Measurements from ENCODE around the gene CAMK1D.
"Not testable (repeated sequence)": the region's sequence is repeated elsewhere in the genome, so short reads cannot be mapped to it uniquely, and the experiment has no call there.

Gene CAMK1D

DNA sequence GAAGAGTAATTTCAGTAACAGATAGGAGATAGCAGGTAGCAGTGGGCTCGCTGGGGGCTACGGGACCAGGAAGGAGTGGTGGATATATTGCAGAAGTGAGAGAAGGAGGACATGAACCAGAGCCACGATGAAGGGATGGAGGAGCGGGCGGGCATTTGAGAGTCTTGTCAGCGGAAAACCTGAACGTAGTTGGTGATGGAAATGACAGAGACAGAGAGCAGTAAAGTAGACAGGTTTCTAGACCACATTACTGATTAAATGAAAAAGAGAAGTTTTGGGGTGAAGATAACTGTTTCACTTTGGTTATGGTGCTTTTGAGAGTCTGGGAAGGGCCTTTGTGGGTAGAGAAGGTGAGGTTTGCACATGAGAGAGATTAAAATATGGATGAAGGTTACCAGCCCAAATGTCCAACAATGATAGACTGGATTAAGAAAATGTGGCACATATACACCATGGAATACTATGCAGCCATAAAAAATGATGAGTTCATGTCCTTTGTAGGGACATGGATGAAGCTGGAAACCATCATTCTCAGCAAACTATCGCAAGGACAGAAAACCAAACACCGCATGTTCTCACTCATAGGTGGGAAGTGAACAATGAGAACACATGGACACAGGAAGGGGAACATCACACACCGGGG lies 196.9 kb downstream of the CAMK1D start:
- DNase-seq (ENCODE audit: low read depth in 2 of 2, low spot score in 1 of 2): not testable (repeated sequence)

DNA sequence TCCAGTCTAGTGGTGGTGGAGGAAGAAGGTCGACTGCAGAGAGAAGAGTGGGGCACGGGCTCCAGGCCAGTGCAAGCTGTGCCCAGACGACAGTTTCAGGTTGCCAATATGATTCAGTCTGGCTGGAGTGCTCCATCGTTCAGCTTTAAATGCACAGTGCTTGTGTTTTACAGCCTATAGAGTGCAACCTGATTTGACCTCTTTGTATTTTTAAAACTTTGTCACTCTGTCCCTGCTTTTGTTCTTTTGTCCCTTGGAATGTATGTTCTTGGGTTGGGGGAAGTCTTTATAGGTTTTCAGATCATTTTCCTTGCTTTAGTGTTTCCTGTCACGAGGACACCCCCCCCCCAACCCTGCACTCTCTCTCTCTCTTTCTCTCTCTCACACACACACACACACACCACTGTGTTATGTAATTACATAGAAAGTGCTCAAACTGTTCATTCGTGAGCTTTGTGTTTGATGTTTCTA lies 198.0 kb downstream of the CAMK1D start:
- DNase-seq (ENCODE audit: low read depth in 2 of 2, low spot score in 1 of 2): no peak

DNA sequence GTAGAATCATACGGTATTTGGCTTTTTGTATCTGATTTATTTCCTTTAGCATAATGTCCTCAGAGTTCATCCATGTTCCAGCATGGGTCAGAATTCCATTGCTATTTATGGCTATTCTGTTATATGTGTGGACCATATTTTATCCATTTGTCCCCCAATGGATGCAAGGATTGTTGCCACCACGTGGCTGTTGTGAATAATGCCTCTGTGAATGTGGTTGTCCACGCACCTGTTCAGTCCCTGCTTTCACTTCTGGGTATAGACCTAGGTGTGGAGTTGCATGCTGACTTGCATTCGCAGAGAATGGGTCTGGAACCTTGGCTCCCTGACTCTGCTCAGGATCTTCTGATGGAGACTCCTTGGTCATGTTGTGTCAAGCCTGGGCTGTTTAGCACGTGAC lies 199.9 kb downstream of the CAMK1D start:
- DNase-seq (ENCODE audit: low read depth in 2 of 2, low spot score in 1 of 2): no peak

DNA sequence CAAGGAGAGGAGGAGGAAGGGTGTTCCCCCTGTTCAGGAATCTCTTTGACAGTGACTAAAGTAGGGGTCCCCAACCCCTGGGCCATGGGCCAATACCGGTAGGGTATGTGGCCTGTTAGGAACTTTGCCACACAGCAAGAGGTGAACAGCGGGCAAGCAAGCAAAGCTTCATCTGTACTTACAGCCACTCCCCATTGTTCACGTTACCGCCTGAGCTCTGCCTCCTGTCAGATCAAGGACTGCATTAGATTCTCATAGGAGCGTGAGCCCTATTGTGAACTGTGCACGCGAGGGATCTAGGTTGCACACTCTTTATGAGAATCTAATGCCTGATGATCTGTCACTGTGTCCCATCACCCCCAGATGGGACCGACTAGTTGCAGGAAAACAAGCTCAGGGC lies 201.6 kb downstream of the CAMK1D start:
- DNase-seq (ENCODE audit: low read depth in 2 of 2, low spot score in 1 of 2): no peak

DNA sequence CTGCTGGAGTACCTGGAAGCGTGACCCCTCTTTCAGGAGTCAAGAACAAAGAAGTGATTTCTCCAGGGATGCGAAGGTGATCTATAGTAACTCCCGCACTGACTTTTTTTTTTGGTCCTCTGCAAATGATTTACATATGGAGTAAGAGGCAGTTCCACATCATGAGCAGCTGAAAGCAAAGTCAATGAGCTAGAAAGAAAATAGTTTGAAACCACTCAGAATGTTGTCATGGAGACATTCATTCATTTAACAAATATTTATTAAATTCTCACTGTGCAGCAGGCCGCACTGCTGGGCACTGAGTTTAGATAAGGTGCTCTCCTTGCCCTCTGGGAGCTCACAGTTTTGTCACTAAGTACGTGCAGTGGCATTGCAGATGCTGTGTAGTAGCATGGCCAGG lies 206.7 kb downstream of the CAMK1D start:
- no peak for DNase-seq (ENCODE audit: low read depth in 2 of 2, low spot score in 1 of 2)

DNA sequence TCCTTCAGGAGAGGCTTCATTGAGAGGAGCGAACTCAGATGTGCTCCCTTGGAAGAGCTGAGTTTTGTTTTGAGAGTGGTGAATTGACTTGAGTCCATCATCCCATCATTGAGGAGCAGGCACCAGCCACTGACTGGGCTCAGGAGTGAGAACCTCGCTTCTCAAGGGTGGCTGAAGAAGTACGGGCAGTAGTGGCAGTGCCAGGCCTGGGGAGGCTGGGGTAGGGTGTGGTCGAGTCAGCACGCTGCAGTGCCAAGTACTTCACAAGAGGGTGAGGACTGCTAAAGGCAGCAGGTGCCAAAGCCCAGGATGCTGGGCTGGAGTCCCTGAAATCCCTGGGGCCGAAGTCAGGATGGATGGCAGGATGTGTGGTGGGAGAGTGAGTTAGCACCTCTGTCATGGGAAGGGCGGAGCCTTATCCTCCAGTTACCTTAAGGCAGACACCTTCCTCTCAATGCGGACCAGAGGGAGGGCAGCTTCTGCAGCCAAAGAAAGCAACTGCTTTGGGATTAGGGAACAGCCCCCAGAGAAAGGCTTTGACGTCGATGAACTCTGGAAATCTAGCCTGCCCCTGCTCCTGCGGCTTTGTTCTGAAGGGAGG lies 210.3 kb downstream of the CAMK1D start:
- DNase-seq (ENCODE audit: low read depth in 2 of 2, low spot score in 1 of 2): no peak

DNA sequence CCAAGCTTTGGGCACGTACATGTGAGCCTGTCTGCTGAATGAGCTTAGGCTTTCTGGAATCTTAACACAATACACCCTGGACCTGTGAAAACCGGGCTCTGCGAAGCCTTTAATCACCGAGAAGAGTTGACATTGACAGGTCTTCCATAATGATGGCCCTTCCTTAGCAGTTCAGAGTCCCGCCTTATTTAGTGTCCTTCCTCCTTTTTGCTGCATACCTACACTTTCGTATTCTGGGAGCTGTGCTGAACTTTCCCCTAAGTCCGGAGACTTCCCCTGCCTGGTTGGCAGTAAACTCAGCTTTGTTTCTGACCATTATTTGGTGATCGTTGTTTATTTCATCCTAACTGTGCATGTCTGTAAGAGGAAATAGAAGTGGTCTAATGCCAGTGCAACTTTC lies 212.0 kb downstream of the CAMK1D start:
- no peak for DNase-seq (ENCODE audit: low read depth in 2 of 2, low spot score in 1 of 2)

DNA sequence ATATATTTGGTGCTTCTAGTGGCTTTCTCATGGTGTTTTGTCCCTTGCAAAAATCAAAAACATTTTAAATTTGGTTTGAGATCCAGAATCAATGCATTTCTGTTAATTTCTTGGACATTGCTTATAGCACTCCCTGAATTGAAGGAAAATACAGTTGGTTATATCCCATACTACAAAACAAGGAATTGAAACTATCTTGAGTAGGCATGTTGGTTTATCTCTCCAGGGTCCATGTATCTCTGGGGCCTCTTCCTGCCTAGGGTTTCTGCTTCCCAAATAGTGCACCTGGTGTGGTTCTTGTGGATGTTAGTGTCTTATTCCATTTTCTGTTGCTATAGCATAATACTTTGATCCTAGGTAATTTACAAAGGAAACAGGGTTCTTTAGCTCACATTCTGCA lies 212.4 kb downstream of the CAMK1D start:
- no peak for DNase-seq (ENCODE audit: low read depth in 2 of 2, low spot score in 1 of 2)

DNA sequence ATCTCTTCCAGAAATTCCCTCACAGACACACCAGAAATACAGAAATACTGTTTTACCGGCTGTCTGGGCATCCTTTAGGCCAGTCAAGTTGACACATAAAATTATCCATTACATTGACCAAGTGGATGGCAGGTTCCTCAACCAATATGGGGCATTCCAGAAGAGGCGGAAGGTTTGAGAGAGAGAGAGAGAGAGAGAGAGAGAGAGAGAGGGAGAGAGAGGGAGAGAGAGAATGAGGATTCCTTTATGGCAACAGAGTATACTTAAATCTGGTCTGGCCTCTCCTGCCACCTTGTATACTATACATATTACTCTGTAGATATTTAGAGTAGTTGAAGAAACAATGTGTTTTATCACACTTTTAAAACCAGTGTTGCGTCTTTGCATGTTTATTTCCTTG lies 214.1 kb downstream of the CAMK1D start:
- no peak for DNase-seq (ENCODE audit: low read depth in 2 of 2, low spot score in 1 of 2)

DNA sequence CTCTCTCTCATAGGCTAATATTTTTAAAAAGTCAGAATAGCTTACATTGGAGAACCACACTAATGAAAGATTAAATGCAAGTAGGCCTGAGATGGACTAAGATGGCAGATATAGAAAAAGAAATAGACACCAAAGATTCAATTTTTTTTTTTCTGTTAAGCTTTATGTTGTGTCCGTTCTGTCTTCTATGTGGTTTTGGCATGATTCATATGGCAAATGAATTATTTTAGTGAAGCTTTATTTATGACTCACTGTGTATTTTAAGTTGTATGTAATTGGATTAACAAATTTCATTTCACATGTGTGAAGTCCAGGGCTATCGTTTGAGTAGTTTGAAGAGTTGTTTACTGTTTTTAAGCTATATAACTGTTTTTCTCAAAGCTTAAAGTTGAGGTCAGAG lies 214.8 kb downstream of the CAMK1D start:
- DNase-seq (ENCODE audit: low read depth in 2 of 2, low spot score in 1 of 2): no peak

DNA sequence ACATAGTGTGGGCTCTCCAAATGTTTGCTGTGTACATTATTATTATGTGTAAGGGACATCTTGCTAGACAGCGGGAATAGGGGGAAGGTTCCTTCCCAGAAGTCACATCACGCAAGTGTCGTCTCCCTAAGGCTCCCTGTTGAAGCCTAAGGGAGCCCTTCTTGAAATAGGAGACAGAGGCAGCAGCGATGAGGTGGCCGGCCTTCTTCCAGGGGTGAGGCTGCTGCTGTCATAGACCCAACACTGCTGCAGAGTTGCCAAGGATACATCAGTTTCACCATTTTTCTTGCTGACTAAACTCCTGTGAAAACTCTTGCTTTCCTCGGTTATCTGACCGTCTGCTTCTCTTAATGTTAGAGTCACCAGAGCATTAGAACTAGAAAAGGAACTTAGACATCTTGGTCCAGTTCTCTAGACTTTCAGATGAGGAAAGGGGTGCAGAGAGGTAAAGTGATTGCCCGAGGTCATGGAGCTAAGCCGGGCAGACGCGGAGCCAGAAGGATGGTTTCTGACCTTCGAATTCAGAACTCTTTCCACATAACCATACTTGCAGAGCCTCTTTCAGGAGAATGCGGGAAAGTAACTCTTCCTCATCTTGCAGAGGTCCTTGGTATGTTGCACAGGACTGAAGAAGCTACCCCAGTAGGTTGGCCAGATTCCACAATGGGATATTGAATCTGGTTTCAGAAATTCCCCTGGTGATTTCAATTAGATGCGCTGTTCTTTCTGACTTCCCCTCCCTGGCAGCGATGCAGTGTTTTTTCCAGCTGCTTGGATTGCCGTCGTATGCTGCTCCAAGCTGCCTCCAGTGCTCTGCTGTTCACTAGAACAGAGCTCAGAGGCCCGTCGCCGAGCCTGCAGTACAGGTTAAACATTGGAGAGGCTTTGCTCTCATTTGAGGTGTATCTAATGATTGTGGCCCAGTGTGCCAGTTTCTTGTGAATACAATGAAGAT lies 217.1 kb downstream of the CAMK1D start:
- DNase-seq (ENCODE audit: low read depth in 2 of 2, low spot score in 1 of 2): no peak

DNA sequence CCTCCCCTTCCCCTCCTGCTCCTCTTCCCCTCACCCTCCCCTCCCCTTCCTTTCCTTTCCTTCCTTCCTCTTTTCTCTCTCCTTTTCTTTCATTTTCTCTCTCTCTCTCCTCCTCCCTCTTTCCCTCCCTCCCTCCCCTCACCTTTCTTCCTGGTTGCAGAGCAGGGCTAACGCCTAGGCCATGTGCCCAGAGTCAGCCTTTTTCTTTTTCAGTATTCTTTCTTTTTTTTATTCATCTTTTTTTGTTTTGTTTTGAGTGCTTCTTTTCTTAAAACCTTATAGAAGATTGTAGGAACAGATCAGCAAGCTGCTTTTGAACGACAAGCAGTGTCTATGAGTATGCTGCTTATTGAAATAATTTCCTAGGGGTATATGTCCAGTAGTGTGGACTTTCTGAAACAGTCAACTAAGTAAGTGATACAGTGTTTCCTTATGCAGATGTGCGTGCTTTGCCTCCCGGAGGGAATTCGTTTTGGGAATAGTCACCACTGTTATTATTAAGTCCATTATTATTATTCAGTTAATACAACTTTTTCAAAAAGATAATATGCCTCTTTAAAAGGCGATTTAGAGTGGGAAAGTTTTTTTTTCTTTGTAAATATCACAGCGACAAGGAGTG lies 219.2 kb downstream of the CAMK1D start:
- DNase-seq (ENCODE audit: low read depth in 2 of 2, low spot score in 1 of 2): no peak

DNA sequence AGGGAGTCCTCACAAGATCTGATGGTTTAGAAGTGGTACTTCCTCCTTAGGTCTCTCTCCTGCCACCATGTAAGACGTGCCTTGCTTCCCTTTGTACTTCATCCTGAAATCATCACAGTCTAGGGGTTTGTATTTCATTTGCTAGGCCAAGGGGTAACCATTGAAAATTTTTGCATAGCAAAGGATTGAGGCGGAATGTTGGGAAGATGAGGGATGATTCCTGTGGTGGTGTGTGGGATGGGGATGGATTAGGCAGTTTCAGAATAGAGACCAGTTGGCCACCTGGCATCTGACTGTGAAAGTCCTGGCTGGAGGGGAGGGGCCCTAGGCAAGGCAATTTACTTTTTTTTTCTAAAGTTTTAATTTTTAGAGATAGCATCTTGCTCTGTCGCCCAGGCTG lies 222.9 kb downstream of the CAMK1D start:
- no peak for DNase-seq (ENCODE audit: low read depth in 2 of 2, low spot score in 1 of 2)

DNA sequence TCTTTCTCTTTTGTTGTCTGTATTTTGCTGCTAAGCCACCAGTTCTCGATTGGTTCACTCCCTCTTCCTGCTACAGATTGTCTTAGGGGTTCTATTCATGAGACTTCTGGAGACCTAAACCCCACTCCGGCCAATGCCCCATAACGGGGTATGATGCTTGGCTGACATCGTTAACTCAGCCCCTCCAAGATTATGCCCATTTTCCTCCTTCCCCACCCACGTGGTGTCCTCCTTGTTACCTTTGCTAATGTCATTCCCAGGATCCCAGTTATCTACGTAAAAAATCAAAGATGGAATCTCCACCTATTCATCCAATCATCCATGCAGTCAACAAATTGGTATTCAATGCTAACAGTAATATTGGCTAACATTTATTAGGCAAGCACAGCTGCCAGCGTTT lies 228.3 kb downstream of the CAMK1D start:
- DNase-seq (ENCODE audit: low read depth in 2 of 2, low spot score in 1 of 2): no peak

DNA sequence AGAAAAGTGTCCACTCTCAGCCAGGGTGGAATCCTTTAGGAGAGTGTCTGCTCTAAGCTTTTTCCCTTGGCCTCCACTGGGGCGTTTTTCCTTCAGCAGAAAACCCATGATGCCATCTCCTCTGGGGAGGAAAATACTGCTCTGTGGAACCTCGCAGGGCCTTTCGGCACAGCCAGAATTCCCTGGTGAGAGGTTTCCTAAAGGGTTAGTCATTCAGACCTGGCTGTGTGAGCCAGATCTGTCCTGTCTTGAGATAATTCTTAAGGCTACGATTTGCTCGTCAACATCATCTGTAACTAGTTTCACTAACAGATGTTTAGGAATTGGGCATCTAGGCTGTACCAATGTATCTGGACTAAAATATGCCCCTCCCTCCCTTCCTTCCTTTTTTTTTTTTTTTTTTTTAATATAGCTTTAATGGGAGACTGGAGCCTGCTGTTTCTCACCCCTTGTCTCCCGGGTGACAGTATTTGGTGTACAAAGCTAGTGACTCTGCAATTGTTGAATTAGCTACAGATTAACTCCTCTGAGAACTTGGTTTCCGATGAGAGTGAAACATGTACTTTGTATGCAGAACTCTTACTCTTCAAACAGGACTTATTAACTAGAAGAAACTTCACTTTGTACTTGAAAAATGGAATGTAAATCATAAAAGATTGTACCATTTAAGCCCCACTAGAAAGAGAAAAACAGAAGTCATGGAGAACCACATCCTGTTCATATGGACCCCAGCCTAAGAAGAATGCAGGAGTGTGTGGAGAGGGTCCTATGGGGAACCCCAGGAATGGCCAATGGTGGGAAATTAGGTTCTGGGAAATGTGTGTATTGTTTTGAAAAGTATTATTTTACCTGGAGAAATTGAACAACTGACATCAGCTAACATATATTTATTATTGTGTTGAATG lies 230.9 kb downstream of the CAMK1D start:
- no peak for DNase-seq (ENCODE audit: low read depth in 2 of 2, low spot score in 1 of 2)

DNA sequence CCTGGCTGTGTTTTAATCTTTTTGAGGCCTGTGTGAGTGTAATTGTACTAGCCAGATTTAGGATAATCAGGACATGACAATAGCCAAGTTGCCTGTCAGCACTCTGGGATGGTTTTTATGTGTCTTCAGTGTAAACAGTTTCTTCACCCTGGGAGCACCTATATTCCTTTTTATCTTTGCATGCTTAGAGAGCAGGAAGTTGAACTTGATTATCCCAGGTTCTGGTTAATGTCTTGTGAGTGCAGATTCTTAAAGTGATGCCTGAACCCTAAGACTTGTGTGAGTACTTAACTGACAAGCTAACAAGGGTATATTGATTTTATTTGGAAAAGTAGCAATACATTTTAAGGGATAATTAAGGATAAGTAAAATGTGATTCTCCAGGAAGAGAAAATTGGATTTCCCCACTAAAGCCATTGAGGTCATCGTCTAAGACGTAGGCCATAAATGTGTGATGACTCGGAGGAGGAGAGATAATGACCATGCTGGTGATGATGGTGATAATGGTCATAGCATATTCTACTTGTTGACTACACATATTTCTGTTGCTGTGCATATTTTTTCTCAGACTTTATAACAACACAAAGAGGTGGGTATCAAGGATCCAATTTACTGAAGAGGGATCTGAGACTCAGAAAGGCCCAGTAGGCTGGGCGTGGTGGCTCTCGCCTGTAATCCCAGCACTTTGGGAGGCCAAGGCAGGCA lies 234.7 kb downstream of the CAMK1D start:
- no peak for DNase-seq (ENCODE audit: low read depth in 2 of 2, low spot score in 1 of 2)

DNA sequence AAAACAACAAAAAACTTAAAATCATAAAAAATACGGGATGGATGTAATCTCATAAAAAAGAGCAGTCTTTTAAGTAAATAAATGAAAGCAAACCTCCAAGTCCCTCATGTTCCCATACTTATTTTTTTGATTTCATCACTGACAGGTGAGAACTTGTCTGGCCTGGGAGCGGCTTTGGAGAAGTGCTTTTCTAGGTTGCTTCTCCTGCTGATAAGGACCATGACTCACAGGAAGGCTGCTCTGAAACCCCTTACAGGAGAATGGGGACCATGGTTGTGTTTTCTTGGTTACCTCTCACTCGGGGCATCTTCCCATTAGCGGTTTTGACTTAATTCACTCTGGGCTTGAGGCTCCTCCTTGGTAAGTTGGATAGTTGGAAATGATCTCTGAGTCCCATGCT lies 237.4 kb downstream of the CAMK1D start:
- no peak for DNase-seq (ENCODE audit: low read depth in 2 of 2, low spot score in 1 of 2)

DNA sequence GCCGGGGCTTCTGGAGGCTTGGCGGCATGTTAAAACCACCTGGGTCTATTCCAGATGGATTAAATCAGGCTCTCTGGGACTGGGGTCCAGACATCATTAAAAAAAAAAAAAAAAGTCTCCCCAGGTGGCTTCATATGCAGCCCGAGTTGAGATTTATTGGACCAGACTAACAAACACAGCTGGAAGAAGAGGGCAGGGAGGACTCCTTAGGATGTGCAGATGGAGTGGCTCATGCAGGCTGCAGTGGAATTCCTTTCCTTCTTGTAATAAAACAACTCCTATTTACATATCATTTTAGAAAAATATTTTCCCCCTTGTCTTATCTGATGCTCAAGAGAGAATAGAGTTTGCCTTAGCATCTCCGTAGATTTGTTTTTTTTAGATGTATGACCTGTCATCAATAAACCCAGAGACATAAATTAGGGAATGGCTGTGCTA lies 238.1 kb downstream of the CAMK1D start:
- DNase-seq (ENCODE audit: low read depth in 2 of 2, low spot score in 1 of 2): no peak

DNA sequence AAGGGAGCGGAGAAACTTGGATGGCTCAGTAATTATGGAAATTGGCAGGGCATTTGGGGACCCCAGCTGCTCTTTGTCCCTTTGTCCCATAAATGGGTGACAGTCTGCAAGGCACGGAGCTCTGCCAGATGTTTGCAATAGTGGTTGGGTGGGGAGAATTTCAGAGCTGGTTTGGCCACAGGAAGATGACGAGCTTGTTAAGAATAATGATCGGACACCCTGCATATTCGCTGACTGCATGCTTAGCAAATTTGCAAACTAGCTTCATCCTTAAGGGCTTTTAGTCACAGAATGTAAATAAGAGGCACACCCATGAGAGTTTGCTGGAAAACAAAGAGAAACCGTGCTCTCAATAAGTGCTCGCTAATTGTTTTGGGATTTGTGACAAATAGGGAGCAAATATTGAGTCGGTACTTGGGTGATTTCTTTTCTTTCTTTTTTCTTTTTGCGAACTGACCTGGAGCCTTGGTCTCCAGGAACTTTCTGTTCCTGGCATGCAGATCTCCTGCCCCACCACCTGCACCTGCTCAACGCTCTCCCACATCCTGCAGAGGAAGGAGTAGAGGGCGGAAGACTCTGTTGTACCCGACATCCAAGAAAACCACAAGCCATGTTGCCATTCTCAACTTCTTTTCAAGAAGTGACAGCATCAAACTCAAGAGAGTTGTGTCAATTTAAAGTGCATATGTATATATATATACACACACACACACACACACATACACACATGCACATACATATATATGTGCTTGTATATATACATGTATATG lies 238.9 kb downstream of the CAMK1D start:
- DNase-seq (ENCODE audit: low read depth in 2 of 2, low spot score in 1 of 2): no peak
